PC-3 (cell line): Measurements from ENCODE around the gene LTBR.

Experiments used
- CTCF ChIP-seq: fragments of 300-600 bp; sonication (generic); conservative IDR thresholded peaks from 2 replicates; pipeline ENCODE4 v1.5.1; 2017; ENCODE audit warnings: antibody characterized with exemption, low read depth, mild to moderate bottlenecking, low read length
- EZH2 ChIP-seq: fragments of 300-600 bp; sonication (generic); IDR thresholded peaks from one replicate; pipeline ENCODE4 v1.6.1; 2017; ENCODE audit warnings: antibody characterized with exemption, mild to moderate bottlenecking, low read length; ENCODE audit not compliant: unreplicated experiment
- EZH2phosphoT487 ChIP-seq: fragments of 300-600 bp; sonication (generic); IDR thresholded peaks from 2 replicates; pipeline ENCODE4 v1.6.1; 2018; ENCODE audit warnings: mild to moderate bottlenecking, antibody characterized with exemption, low read length, borderline replicate concordance

GRCh38 chr12:6354495-6355393, 29.2 kb upstream of the LTBR start:
- TF ChIP-seq CTCF (no peak), EZH2 (no peak), EZH2phosphoT487 (no peak)
